ENCODE results near the gene SAMSN1.
A peak's percentile ranks its signal among the peaks of the same experiment; 100 is the strongest.

DNA sequence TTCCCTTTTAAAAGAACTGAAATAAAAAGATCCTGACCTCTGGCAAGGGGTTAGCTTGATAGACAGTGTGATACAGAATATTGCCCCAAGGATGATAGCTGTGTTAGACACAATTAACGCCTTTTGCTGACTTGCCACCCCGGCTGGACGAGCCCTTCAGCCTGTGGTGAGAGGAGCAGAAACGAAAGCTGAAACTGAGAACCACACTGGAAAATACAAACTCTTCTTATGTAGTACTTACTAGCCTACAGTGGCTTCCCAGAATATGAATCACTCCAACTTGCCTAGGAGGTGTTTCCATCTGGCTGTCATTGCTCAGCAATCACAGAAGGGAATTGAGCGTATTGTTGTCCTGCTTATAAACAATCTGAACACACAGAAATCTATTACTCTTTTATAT is 22.9 kb downstream of the SAMSN1 start:
- TF ChIP-seq, protein P1, sequence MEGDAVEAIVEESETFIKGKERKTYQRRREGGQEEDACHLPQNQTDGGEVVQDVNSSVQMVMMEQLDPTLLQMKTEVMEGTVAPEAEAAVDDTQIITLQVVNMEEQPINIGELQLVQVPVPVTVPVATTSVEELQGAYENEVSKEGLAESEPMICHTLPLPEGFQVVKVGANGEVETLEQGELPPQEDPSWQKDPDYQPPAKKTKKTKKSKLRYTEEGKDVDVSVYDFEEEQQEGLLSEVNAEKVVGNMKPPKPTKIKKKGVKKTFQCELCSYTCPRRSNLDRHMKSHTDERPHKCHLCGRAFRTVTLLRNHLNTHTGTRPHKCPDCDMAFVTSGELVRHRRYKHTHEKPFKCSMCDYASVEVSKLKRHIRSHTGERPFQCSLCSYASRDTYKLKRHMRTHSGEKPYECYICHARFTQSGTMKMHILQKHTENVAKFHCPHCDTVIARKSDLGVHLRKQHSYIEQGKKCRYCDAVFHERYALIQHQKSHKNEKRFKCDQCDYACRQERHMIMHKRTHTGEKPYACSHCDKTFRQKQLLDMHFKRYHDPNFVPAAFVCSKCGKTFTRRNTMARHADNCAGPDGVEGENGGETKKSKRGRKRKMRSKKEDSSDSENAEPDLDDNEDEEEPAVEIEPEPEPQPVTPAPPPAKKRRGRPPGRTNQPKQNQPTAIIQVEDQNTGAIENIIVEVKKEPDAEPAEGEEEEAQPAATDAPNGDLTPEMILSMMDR (IDR thresholded peaks at IDR 0.05 in 8 of 11, conservative IDR thresholded peaks at IDR 0.05 in 3 of 11): no peak
- TF ChIP-seq POLR2AphosphoS5 (IDR thresholded peaks at IDR 0.05): peak in 1 of 3 donors; percentile 46
